ACC112 (cell line): ENCODE results near the gene IL24.

ENCODE experiments used
- H2AFZ ChIP-seq: fragments of 200-600 bp; sonication (generic); one replicate; pipeline ENCODE4 v1.6.0; 2017; ENCODE audit warnings: antibody characterized with exemption, low read length; ENCODE audit not compliant: unreplicated experiment
- H3K27ac ChIP-seq: fragments of 200-600 bp; sonication (generic); 2 replicates; pipeline ENCODE4 v1.5.1; 2014; ENCODE audit warnings: low read depth, mild to moderate bottlenecking, antibody characterized with exemption, low read length, moderate library complexity
- H3K27me3 ChIP-seq: fragments of 200-600 bp; sonication (generic); 2 replicates; pipeline ENCODE4 v1.6.1; 2014; ENCODE audit warnings: mild to moderate bottlenecking, antibody characterized with exemption, low read length, moderate library complexity, mixed read lengths; ENCODE audit not compliant: insufficient read depth
- H3K36me3 ChIP-seq: fragments of 200-600 bp; sonication (generic); 2 replicates; pipeline ENCODE4 v1.6.1; 2016; ENCODE audit warnings: mild to moderate bottlenecking, antibody characterized with exemption, low read length, moderate library complexity, mixed read lengths; ENCODE audit not compliant: insufficient read depth
- H3K4me1 ChIP-seq: fragments of 200-600 bp; sonication (generic); one replicate; pipeline ENCODE4 v1.6.1; 2016; ENCODE audit warnings: low read length, mixed read lengths; ENCODE audit not compliant: insufficient read depth, unreplicated experiment, control insufficient read depth
- H3K4me3 ChIP-seq: fragments of 200-600 bp; sonication (generic); 2 replicates; pipeline ENCODE4 v1.5.1; 2014; ENCODE audit warnings: mild to moderate bottlenecking, low read depth, low read length
- H3K79me2 ChIP-seq: fragments of 200-600 bp; sonication (generic); one replicate; pipeline ENCODE4 v1.6.0; 2016; ENCODE audit warnings: low read length; ENCODE audit not compliant: control insufficient read depth, unreplicated experiment, insufficient read depth

IL24 gene

DNA sequence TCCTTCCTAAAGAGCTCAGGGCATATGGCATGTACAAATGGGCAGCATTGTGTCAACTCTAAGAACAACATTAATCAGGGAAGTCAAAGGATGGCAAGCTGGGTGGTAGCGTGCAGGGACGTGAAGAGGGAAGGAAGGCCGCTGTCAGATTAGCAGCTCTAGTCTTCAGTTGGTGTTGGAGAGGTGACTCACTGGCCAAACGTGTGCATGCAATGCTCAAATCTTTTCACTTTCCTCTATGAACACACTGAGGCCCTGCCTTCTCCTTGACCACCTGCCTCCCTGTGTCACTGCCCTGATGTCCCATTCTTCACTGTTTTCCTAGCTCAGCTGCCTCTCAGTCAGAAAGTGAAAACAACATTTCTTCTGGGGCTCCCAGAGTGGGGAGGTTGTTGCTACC is 54.9 kb downstream of the IL24 start:
- H3K36me3 ChIP-seq = no peaks in the 10 kb centered on the region
- no peak overlapping the region for H3K27ac ChIP-seq
- H2AFZ ChIP-seq = no peak overlapping the region
- no peaks in the 10 kb centered on the region for H3K79me2 ChIP-seq
- H3K4me1 ChIP-seq = no peaks in the 10 kb centered on the region
- H3K27me3 ChIP-seq = peaks cover 63% of the 10 kb centered on the region
- no peak overlapping the region for H3K4me3 ChIP-seq

DNA sequence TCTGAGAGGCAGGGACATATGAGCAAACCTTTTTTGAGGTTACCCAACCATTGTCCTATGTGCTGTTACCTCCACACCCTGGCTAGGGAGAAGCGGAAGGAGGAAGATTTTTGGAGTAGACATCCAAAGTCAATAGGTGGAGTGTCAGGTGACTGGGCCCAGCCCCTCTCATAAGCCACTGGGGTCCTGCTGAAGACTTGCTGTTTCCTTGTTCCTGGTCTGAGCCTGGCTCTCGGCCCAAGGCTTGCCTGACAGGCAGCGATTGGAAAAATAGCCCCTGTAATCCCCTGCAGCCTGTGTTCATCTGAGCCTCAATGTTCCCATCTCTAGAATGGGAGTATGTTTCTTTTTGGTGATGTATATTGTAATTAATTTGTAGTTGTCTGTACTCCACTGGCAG is 55.9 kb downstream of the IL24 start:
- Histone ChIP-seq H3K79me2 (no peaks in the 10 kb centered on the region), H3K27ac (no peak overlapping the region), H3K4me1 (no peaks in the 10 kb centered on the region), H2AFZ (no peak overlapping the region), H3K27me3 (peaks cover 59% of the 10 kb centered on the region), H3K36me3 (no peaks in the 10 kb centered on the region), H3K4me3 (no peak overlapping the region)

DNA sequence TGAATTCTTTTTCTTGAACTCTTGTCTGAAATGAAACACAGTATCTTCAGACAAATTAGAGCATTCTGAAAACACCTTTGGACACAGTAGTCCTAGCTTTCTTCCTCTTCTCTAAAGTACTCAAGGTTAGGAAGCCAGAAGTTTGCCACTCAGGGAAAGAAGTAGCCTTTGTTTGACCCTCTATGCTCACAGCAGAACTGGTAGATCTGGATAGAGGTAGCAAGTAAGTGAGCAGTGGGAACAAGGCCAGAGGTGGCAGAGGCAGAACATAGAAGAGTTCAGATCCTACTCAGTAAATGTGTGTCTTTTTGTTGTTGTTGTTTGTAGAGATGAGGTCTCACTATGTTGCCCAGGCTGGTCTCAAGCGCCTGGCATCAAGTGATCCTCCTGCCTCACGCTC is 56.4 kb downstream of the IL24 start:
- H3K36me3 ChIP-seq = no peaks in the 10 kb centered on the region
- no peak overlapping the region for H3K4me3 ChIP-seq
- H3K27ac ChIP-seq = no peak overlapping the region
- peaks cover 55% of the 10 kb centered on the region for H3K27me3 ChIP-seq
- no peaks in the 10 kb centered on the region for H3K79me2 ChIP-seq
- no peaks in the 10 kb centered on the region for H3K4me1 ChIP-seq
- no peak overlapping the region for H2AFZ ChIP-seq
